ENCODE results near the gene DZANK1.
"Not testable (repeated sequence)": the region's sequence is repeated elsewhere in the genome, so short reads cannot be mapped to it uniquely, and the experiment has no call there.

The DZANK1 gene

DNA sequence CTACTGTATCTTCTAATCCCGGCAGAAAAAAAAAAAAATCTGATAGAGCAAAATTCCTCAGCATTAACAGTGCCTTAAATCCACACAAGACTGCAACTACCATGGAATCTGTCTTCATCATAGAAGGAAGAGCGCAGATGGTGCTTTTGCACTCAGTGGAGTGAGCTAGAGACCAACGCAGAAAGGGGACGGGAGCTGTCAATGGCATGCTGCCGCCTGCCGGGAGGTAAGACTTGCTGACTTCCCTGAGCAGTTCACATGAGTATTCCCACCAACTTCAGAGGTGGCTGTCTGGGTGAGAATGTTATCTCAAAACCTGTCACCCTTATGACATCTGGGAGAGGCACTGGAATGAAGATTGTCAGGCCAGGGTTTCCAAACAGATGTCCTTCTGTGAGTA lies 35.6 kb downstream of the DZANK1 start:
- no peak for DNase-seq

DNA sequence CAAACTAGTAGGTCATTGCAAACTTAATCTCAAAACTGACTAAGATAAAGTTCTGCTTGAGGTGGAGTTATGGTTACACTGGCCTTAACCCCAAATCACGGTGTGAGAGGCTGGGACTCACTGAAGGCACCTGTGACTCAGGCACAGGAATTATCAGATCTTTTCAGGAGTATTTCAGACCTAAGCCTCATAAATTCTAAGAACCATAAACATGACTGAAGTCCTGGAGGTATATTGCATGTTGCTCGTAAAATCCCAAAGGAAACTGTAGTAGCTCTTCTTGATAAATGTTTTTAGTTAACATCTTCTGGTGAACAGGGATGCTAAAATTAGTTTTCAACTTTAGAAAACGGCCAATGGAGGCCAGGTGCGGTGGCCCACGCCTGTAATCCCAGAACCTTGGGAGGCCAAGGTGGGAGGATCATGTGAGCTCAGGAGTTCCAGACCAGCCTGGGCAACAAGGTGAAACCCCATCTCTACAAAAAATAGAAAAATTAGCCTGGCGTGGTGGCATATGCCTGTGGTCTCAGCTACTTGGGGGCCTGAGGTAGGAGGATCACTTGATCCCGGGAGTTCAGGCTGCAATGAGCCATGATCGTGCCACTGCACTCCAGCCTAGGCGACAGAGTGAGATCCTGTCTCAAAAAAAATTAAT lies 36.5 kb downstream of the DZANK1 start:
- DNase-seq = no peak

DNA sequence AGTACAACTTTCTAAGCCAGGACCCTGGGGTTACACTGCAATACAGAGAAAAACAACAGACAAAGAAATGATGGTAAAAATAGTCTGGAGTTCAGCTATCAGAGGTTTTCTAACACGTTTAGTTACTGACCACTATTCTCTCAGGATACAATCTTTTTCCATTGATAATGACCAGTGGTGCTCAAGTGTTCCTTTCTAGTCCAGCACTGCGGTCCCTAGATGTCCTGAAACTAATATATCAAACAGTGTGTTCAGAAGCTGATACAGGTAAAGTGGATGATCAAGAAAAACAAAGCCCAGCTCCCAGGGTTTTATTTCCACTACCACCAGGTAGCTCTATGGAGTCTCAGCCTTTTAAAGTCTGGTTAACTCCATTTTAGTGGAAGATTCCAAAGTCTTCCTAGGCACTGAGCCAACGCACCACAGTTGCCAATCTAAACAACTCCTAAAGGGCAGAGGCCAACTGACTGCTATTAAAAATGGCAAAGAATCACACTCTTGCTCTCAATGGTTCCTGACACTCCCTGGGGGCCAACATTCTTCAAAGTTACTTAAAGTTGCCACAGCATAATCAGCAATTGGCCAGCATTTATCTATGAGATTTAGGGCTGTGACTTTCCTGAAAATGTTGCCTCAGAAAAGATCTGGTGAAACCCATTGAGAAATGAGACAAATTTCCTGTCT lies 38.2 kb downstream of the DZANK1 start:
- DNase-seq = no peak

DNA sequence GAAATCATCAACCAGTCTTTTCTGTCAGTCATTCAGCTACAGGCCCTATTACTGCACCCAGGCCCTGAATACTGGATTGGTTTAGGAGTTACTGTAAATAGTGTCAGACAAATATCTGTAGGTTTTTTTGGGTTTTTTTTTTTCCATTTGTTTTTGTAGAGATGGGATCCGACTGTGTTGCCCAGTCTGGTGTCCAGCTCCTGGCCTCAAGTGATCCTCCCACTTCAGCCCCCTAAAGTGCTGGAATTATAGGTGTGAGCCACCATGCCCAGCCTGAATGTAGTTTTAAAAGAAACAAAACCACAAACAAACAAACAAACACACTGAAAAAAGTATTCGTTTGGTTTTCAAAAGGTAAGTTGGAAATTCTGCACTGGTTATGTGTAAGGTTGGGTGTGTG lies 39.6 kb downstream of the DZANK1 start:
- DNase-seq = no peak

DNA sequence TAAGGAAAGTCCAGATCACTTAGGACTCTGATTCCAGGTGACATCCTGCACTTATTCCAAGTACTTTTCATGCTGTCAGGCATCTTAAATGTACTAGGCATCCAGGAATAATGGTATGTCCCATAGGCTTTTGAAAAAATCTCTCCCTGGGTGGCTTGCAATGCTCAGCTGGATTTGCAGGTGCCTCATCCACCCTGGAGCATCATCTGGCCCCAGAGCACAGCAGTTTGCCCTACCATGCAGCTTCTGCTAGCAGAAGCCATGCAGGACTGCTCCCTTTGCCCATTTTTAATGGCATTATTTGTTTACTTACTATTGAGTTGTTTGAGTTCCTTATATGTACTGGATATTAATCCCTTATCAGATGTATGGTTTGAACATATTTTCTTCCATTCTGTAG lies 45.2 kb downstream of the DZANK1 start:
- no peak for DNase-seq

DNA sequence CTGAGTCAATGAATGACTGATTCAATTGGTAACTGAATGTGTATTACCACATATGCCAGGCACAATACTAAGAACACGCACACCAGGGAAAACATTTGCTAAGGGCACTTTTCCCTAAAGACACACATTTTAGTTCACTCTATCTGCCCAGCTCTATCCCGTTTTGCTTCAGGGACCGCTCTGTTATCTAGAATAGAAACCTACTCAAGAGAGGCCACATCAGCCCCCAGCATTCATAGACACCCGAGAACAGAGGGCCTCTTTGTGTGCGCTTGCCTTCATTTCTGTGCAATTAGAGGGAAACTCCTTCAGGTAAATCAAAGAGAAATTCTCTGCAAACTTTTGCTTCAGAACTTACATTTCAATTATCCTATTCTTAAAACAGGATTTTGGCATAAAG lies 50.3 kb downstream of the DZANK1 start:
- no peak for DNase-seq

DNA sequence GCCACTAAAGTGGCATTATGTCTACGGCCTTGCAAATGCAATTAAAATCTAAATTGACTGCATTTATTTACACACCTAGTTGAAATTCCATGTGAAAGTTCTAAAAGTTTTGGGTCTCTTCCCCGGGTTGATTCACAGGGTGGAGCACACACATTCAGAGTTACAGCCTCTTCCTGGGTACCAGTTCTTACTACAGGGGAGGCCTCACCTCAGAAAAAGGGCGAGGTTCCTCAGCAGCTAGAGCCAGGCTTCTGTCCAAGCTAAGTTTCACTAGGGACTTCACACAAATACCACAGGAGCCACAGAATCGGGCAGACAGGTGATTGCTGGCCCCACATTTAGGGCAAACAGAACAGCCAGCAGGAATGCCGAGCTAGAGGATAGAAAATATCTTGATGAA lies 52.7 kb downstream of the DZANK1 start:
- no peak for DNase-seq

DNA sequence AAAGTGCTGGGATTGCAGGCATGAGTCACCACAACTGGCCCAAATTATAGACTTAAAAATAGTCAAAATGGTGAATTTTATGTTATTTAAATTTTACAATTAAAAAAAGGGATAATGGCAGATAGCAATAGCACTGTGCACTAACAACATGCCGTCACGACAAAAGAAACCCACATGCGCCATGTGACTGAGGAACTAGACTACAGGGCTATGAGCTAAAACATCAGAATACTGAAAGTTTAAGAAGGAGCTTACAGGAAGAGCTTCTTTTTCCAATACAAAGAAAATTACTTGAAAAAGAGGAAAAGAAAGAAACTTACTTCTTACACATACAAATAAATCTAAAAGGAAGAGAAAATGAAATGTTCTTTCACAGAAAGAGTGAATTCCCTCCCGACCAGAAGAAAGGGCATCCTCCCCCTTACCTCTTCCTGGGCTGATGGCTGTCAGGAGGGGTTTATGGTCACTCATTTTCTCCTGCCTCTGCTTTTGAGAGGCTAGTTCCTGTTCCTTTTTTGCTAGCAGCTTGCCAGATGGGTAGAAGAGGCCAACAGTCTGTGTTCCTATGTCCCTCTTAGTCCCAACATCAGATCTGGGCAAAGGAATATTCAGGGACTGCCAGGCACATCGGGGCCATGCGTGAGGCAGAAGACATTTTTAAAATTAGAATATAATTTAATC lies 54.5 kb downstream of the DZANK1 start:
- no peak for DNase-seq

DNA sequence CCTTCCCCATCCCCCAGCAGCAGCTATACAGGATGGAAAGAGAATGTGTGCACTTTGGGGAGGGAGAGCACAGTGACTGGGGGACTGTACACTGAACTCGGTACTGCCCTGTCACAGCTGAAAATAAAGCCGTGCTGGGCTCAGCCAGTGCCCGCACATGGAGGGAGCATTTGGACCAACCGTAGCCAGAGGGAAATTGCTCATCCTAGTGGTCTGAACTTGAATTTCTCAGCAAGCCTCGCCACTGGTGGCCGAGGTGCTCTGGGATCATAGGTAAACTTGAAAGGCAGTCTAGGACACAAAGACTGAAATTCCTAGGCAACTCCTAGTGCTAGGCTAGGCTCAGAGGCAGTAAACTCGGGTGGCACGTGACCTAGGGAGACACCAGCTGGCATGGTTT lies 61.0 kb downstream of the DZANK1 start:
- no peak for DNase-seq

DNA sequence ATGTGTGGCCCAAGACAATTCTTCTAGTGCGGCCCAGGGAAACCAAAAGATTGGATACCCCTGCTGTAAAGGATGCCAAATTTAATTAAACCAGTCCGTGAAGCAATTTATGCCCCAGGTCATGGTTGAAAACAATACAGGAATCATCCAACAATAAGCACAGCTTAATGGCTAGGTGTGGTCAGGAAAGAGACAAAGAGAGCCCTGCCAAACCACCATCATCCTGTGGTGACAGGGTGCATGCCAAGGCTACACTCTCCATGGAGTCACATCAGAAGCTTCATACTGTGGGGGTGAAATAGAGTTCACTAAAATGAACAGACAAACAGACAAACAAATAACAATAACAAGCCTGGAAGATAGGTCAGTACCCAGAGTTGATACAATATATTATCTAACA lies 62.7 kb downstream of the DZANK1 start:
- DNase-seq = no peak

DNA sequence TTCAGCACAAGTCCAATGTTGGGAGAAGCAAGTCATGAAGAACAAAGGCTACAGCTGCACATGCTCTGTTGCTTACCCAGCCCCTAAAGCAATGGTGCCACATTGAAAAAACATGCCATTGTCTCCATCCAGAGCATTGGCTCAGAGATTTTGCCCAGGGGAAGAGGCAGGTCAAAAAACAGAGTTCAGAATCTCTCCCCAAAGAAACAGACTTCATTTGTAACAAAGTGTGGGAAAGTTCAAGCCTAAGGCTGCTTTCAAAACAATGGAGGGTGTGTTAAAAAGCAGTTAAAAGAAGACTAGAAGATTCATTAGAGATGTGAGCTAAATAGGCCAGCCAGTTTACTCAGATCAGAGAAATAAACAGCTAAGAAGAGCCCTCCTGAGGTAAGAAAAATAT lies 63.6 kb downstream of the DZANK1 start:
- no peak for DNase-seq

DNA sequence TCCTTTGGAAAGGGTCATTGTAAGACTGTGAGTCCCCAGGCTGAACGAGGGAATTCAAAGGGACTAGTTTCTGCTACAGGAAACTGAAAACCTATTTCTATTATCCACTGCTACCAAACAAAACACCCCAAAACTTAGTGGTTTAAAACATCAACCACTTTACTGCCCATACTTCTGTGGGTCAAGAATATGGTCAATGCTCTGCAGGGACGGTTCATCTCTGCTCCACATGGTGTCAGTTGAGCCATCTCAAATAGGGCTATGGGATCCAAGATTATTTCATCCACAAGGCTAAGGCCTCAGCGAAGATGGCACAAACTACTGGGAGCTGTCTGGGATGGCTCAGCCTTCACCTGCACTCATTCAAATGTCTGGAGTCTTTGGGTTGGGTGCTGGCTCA lies 65.5 kb downstream of the DZANK1 start:
- DNase-seq = no peak

DNA sequence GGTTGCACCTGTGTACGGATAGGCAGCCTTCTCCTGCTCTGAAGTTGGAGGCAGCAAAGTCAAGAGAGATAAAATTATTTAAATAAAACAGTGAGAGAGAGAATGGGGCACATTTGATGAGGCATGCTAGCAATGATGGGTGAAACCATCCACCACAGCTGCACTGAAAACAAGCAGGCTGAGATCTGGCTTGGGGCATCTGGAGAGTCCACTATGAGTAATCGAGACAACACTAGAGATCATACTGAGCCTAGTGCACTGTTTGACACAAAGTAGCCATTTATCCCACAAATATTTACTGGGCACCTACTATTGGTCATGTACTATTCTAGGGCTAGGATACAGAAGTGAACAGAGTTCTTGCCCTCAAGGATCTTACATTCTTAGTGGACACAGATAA lies 66.4 kb downstream of the DZANK1 start:
- no peak for DNase-seq

DNA sequence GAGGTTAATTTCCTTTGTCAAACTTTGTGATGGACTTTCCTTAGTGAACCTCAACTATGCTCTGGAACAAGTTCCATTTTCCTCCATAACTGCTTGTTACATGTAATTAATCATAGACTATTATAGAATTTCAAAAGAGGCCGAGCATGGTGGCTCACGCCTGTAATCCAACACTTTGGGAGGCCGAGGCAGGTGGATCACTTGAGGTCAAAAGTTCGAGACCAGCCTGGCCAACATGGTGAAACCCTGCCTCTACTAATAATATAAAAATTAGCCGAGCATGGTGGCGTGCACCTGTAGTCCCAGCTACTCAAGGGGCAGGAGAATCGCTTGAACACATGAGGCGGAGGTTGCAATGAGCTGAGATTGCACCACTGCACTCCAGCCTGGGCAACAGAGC lies 68.1 kb downstream of the DZANK1 start:
- DNase-seq = not testable (repeated sequence)

DNA sequence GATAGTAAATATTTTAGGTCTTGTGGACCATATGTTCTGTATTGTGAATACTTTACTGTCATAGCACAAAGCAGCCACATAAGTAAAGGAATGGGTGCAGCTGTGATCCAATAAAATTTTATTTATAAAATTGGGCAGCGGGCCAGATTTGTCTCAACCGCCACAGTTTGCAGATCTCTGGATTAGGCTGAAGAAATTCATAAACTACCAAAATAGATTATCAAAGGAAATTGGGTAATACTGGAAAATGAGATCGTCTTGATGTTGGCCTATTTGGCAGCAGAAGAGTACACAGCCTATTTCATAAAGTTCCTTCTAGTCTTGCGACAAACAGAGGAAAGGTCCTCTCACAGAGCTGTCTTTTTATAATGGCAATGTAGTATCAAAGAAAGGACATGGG lies 69.8 kb downstream of the DZANK1 start:
- DNase-seq = no peak

DNA sequence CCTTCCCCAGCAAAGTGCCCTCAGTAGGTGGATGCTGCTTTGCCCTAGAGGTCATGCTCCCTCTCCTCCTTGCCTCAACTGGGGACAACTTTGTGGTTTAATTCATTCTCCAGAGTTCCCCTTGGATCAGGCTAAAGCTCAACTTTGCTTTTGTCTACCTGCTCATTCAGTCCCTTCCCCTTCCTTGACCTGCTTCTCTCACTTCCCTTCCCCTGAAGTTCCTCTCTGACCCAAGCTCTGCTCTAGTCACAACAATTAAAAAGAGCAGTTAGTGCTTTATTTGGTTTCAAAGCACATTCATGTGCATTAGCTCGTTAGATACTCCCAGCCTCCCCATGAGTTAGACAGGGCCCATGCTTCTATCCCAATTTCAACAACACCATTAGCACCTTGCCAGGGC lies 71.3 kb downstream of the DZANK1 start:
- no peak for DNase-seq

DNA sequence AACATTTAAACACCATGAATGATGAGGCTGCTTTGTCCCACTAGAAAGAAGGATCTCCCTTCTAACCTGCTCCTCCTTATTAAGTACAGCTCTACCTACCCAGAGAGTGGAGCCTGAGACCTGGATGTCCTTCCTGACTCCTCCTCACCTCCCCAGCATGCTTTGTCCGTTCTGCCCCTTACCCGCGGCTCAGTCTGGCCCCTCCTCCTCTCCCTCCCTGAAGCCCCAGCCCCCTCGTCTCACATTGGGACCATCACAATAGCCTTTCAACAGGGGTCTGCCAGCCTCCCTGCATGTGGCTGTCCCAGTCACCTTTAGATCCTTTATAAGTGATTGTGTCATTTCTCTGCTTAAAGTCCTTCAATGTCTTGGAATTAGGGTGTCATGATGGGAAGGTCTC lies 72.5 kb downstream of the DZANK1 start:
- DNase-seq = no peak

DNA sequence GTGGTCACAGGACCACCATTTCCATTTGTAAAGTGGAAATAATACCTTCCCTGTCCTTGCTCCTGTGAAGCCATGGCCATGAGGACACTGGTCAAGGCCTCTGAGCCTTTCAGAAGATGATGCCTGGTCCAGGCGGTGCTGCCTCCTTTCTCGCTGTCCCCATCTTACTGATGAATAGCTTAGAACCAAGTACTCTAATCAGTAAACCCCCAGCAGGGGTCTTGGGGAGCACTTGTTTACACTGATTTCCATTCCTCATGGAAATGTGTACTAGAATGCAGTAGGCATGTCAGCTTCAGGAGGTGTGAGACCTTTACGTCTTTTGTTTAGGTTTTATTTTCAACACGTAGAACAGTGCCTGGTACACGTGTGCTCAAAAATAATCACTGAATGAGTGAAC lies 75.1 kb downstream of the DZANK1 start:
- no peak for DNase-seq

DNA sequence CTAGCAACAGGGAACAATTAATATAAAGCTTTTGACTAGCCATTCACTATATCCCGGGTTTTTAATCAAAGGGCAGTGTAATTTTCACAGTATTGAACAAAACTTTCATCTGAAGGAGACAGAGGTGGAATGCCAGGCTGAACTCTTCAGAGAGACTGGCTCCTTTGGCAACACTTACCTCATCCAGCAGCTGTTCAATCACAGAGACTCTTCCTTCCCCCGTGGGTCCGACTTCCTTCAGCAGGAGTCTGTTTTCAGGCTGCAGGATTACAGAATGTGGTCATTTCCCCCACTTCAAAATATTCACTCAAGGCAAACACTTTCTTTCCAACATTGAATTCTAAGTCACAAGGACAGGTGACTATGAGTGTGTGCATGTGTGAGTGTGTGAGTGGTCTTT lies 76.6 kb downstream of the DZANK1 start:
- no peak for DNase-seq

DNA sequence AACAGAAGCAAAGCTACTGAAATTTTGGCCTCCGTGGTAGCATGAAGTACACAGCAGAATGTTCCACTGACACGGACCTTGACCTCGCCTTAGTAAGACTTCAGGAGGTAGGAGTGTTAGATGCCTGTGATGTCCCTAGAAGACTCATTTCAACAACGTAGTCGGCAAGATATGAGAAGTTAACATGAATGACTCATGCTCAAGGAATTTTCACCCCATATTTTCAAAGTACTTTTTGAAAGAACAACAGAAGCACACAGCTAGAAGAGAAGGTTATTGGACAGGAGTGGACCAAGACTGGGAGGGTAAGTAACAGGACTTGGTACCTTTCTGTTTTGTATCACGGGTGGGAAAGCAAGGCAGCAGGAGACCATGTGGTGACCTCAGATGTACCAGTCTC lies 78.0 kb downstream of the DZANK1 start:
- no peak for DNase-seq

DNA sequence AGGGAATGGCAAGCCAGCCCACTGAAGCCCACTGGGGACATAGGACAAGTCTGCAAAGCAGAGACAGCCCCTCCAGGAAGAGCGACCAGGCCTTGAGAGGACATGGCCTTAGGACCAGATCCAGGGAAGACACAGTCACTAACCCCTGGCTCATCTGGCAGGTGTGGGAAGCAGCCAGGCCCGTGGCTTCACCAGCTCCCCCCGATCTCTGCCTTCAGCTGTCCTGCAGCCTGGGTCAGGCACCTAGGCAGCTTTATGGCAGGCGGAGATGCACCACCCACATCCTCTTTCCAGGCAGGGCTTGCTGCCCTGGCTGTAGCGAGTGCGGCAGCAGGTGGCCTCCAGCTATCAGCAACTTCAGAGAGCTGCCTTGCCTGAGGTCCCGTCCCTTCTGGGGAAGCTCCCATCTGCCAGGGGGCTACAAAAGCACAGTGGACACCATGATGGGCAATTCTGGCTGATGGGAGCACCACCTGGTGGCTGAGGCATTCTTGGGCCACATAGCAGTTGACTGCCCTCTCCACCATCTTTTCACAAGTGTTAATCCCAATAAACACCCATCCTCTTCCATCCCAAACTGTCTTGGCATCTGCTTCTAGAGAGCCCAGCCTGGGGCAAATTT lies 85.8 kb downstream of the DZANK1 start:
- no peak for DNase-seq

DNA sequence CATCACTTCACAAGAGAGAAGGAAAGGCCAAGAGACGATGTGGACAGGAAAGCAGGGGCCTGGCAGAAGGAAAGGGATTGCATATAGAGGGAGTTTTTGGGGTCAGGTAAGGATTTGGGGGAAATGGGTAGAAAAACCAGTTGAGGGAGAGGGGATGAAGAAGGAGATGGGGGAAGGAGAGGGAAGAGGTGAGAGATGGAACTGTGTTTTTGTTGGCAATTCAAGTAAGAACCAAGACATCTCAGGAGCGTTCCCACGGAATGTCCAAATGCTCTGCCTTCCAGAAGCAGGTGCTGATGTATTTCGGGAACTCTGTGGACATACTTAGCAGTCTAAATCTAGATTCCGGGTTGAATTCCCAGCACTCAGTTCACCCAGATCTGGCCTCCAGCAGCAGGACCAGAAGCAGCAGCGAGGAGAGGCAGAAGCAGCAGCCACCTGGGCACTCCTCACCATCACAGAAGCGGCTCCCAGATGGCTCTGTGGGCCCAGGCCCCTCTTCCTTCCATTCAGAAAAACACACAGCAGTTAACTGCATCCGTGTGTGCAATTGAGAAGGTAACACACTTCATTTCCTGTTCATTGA lies 88.8 kb downstream of the DZANK1 start:
- DNase-seq = no peak

DNA sequence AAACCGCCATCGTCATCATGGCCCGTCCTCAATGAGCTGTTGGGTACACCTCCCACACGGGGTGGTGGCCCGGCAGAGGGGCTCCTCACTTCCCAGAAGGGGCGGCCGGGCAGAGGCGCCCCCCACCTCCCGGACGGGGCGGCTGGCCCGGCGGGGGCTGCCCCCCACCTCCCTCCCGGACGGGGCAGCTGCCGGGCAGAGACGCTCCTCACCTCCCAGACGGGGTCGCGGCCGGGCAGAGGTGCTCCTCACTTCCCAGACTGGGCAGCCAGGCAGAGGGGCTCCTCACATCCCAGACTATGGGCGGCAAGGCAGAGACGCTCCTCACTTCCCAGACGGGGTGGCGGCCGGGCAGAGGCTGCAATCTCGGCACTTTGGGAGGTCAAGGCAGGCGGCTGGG lies 91.3 kb downstream of the DZANK1 start:
- not testable (repeated sequence) for DNase-seq

DNA sequence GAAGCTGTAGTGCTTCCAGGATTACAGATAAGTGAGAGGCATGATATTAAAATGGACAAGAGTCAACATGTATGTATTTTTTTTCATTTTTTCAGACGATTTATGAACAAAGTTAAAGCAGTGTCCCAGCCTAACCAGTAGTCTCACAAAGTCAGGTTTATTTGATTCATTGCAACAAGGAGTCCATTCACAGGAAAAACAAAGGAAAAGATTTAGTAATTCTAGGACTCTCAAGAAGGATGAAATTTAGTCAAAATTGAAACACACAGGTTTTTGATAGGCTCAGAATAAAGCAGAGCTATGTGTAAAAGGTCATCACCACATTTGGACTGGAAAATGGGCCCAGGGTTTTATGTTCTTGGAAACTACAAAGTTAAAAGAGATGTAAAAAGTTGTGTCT lies 94.5 kb downstream of the DZANK1 start:
- DNase-seq = no peak

All from CD4-positive, alpha-beta T cell treated with Interleukin-12 subunit alpha and Interleukin-12 subunit beta, for 1 hour (primary cell).